Adipocyte (in vitro differentiated cells): ENCODE data around the gene EXOC6B.

Experiments used
- DNase-seq: peaks from one replicate; pipeline ENCODE4 v3.0.0-alpha.2; 2015; ENCODE audit warnings: low read depth
- H3K27me3 ChIP-seq: replicated peaks from 2 replicates; pipeline ENCODE4 v1.7.0; 2013; ENCODE audit warnings: mild to moderate bottlenecking, low read length, moderate library complexity; ENCODE audit not compliant: control insufficient read depth, insufficient read depth
- H3K36me3 ChIP-seq: 2 replicates; pipeline ENCODE4 v1.7.0; 2013; ENCODE audit warnings: low read length, mild to moderate bottlenecking, moderate library complexity; ENCODE audit not compliant: control insufficient read depth, insufficient read depth, severe bottlenecking
- H3K4me1 ChIP-seq: 2 replicates; pipeline ENCODE4 v1.7.0; 2013; ENCODE audit warnings: mild to moderate bottlenecking, low read length, moderate library complexity; ENCODE audit not compliant: control insufficient read depth, insufficient read depth
- H3K4me3 ChIP-seq: 2 replicates; pipeline ENCODE4 v1.7.0; 2013; ENCODE audit warnings: mild to moderate bottlenecking, low read length, moderate library complexity
- H3K9ac ChIP-seq: 2 replicates; pipeline ENCODE4 v1.7.0; 2013; ENCODE audit warnings: mild to moderate bottlenecking, low read length, moderate library complexity
- H3K9me3 ChIP-seq: 2 replicates; pipeline ENCODE4 v1.7.0; 2013; ENCODE audit warnings: mild to moderate bottlenecking, low read length, moderate library complexity; ENCODE audit not compliant: control insufficient read depth

EXOC6B gene

DNA sequence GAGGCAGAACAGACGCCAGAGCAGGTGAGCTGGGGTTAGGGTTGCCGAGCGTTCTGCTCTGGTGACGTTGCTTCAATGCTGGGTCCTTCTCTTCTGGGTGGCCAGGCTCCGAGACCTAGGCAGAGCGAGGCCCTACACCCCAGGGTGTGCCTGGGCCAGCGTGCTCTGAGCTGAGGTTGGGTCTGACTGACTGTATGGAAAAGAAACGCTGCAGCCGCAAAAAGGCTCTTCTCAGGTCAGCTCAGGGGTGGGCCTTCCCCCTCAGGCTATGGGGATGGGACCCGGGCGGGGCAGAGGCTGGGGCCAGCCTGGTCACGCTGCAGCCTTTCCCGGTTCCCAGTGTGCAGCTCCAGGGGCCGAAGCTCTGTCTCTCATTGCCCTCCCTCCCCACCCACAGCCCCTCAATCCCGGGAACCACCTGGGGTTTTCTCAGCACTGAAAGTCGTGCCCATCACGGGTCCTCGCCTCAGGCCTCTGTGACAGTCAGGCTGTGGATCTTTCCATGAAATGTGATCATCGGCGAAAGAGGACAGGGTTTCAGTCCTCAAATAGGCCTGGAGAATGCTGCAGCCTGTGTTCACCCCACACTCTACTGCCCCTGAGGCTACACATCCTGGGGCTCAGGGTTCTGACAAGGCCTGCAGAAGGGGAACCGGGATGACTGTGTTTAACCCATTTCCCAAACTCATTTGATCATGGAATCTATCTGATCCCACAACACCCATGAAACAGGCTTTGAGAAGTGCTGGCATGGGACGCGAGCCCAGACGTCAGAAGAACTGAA, 697.6 kb downstream of the EXOC6B start:
- no peak overlapping the region for H3K4me3 ChIP-seq
- DNase-seq: no peak
- H3K9me3 ChIP-seq: no peaks in the 10 kb centered on the region
- H3K4me1 ChIP-seq: peaks cover 8% of the 10 kb centered on the region
- H3K9ac ChIP-seq: no peak overlapping the region
- H3K36me3 ChIP-seq: peaks cover 12% of the 10 kb centered on the region
- H3K27me3 ChIP-seq: no peaks in the 10 kb centered on the region

DNA sequence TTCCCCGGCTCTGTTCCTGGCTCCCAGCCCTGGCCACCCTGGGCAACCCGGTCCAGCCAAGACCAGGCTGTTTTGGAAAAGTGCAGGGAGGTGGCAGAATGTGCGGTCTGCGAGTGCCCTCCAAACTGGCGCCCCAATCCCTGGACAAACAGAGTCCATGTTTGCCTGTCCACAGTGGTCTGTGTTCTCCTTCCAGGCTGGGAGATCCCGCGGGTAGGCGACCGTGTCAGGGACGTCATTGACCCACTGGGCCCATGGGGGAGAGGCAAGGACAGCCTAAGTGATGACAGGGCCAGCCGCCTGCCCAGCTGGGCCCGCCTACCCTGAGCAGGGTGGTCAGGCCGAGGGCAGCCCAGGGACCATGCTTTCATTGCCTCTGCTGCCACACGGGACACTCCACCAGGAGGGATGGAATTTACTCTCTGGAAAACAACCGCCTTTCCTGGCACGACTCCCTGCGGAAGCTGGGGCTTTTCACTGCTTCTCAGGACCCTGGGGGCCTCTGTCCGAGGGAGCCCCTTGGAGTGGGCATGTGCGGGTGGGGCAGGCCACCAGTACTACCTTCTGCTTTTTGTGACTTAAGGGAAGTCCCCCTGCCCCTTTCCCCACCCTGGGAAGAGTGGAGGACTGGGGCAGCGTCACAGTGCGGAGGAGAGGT, 698.3 kb downstream of the EXOC6B start:
- DNase-seq: no peak
- no peak overlapping the region for H3K9ac ChIP-seq
- peaks cover 8% of the 10 kb centered on the region for H3K4me1 ChIP-seq
- H3K4me3 ChIP-seq: no peak overlapping the region
- peaks cover 6% of the 10 kb centered on the region for H3K36me3 ChIP-seq
- peaks cover 3% of the 10 kb centered on the region for H3K9me3 ChIP-seq
- H3K27me3 ChIP-seq: no peaks in the 10 kb centered on the region

DNA sequence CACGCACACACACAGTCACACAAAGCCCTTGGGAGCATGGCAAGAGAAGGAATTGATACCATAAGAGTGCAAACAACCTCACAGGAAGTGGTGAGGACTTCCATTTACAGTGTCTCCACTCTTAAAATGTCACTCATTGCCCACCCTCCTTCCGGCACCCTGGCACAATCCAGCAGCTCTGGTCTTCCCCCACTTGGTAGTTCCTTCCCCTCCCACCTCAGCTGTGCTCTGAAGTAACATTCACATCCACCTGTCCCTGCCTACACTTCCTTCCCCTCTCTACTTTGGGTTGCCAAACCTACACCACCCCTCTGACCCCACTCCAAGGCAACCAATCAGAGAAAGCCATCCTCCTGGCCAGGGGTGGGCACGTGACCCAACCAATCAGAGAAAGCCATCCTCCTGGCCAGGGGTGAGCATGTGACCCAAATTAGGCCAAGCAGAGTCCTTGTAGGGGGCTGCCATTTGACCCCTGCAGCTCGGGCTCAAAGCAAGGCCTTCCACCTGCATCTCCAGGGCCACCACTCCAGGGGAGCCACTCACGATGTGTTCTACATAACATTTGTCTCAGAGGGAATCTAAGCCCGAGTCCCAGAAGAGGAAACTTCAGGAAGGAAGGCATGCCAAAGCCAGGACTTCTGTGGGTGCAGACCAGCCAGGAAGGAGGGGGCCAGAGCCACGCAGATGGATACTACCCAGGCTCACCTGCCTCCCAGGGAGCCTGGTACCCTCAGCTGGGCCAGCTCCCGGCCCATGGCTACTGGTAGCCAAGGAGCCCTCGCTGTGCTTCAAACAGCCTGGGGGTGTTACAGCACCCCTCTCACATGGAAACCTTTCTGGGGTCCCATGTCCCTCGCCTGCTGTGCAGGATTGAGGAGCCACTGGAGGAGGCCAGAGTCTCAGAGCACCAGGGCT, 699.4 kb downstream of the EXOC6B start:
- Histone ChIP-seq H3K4me3 (no peak overlapping the region), H3K27me3 (no peaks in the 10 kb centered on the region), H3K9me3 (peaks cover 6% of the 10 kb centered on the region), H3K4me1 (peaks cover 8% of the 10 kb centered on the region), H3K9ac (no peak overlapping the region), H3K36me3 (no peaks in the 10 kb centered on the region)
- no peak for DNase-seq
